Fibroblast of peridontal ligament (primary cell): ENCODE results near the gene HNRNPA0.
"Not testable (repeated sequence)": the region's sequence is repeated elsewhere in the genome, so short reads cannot be mapped to it uniquely, and the experiment has no call there.

Experiments
- DNase-seq: peaks from one replicate; pipeline ENCODE4 v3.0.0-alpha.2; 2010; ENCODE audit errors: extremely low read depth

HNRNPA0 gene

GRCh38 chr5:137754188-137754960 lies at the start of gene HNRNPA0:
TSS of gene HNRNPA0 (minus strand) at chr5:137754363. CDS start at chr5:137754066, 297 bp downstream.
- peak; percentile 97 for DNase-seq

DNA sequence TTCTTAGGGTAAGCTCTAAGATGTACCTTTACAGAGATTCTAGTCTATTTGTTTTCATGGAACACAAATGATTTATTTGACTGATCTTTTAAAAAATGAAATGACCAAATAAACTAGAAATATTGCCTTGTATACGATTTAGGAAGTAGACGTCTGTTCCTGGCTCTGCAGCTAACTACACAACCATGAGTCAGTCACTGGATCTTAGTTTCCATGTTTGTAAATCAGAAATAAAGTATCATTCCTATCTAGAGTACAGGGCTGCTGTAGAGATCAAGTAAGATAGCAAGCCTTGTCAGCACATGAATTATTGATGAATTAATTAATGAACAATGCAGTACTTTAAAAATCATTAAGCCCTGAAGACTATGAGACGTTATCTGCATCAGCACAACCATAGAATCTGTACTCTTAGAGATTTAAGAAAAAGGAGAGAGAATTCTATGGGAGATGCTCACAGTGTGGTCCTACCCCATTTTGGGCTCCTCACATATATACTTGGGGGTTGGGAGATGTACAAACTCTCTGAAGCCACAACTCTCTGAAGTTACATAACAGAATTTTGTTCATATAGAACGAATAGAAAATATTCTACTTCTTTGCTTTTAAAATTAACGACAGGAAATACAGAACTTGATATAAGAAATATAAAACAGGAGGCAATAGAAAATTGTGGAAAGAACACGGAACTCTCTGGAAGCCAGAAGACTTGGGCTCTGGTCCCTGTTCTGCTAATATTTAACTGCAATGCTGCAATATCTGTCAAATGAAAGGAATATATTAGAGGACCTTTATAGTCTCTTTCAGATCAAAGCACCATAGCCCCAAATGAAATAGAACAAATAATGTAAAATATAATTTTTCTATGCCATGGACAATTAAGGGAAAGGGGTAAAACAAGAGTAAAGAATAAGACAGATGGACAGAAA lies 48.4 kb upstream of the HNRNPA0 start:
- DNase-seq: no peak

GRCh38 chr5:137800700-137801411 lies 46.7 kb upstream of the HNRNPA0 start:
- no peak for DNase-seq

GRCh38 chr5:137796279-137796678 lies 42.1 kb upstream of the HNRNPA0 start:
- no peak for DNase-seq

DNA sequence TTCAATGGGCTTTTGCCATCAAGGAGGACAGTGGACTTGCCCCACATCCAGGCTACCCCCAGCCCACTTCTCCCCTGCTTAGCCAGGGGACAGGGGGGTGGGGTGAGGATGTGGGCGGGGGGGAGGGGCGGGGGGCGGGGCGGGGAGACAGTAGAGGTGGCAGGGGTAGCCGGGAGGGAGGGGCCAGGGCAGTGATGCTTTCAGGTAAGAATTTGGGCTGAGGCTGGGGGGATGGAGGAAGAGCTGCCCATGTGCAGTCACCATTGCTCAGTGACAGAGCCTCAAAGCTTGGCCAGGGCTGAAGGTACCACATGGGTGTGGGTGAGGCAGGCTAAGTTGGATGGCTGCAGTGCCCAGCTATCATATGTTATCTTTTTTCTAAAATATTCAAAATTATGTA lies 40.7 kb upstream of the HNRNPA0 start:
- DNase-seq: no peak

DNA sequence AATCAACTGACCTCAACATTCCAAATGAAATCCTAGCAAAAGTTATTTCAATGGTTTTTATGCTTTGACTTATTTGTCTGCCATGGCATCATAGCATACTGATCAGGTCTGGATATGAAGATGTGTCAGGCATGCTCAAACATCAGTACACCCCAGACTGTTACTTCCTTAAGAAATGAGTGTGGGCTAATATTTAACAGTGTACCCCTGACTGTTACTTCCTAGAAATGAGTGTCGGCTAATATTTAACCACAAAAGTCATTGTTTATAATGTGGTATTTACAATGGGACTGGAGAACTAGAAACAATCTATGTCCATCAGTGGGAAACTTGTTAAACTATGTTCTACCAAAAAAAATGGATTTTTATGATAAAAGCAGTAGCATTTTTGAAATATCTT lies 38.1 kb upstream of the HNRNPA0 start:
- DNase-seq: no peak

DNA sequence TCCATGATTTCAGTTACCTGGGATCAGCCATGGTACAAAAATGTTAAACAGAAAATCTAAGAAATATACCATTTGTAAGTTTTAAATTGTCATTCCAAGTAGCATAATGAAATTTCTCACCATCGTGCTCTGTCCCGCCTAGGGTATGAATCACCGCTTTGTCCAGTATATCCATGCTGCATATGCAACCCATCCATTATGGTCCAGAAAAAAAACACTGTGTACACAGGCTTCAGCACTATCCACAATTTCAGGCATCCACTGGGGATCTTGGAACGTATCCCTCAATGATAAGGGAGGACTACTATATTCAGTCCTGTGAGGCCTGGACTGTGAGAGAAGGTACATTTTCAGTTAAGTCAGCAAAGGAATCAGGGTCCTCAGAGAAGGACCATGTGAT lies 37.6 kb upstream of the HNRNPA0 start:
- DNase-seq: no peak

- DNase-seq: no peak
These were observed 37.2 kb upstream of the HNRNPA0 start for GRCh38 chr5:137791387-137791786.

DNA sequence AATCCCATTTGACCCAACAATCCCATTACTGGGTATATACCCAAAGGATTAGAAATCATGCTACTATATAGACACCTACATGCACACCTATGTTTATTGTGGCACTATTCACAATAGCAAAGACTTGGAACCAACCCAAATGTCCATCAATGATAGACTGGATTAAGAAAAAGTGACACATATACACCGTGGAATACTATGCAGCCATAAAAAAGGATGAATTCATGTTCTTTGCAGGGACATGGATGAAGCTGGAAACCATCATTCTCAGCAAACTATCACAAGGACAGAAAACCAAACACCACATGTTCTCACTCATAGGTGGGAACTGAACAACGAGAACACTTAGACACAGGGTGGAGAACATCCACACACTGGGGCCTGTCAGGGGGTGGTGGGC lies 34.4 kb upstream of the HNRNPA0 start:
- DNase-seq: not testable (repeated sequence)

GRCh38 chr5:137782984-137783536 lies 28.9 kb upstream of the HNRNPA0 start:
- no peak for DNase-seq

- no peak for DNase-seq
These were observed 27.9 kb upstream of the HNRNPA0 start for GRCh38 chr5:137782055-137782454.

- peak; percentile 66 for DNase-seq
These were observed 24.8 kb upstream of the HNRNPA0 start for GRCh38 chr5:137778772-137779564.

DNA sequence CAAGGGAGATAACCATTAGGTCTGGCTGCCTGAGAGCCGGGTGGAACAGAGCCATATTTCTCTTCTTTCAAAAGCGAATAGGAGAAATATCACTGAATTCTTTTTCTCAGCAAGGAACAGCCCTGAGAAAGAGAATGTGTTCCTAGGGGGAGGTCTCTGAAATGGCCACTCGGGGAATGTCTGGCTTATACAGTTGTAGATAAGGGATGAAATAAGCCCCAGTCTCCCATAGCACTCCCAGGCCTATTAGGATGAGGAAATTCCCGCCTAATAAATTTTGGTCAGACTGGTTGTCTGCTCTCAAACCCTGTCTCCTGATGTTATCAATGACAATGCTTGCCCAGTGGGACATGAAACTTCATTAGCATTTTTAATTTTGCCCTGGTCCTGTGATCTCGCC lies 13.8 kb upstream of the HNRNPA0 start:
- not testable (repeated sequence) for DNase-seq

DNA sequence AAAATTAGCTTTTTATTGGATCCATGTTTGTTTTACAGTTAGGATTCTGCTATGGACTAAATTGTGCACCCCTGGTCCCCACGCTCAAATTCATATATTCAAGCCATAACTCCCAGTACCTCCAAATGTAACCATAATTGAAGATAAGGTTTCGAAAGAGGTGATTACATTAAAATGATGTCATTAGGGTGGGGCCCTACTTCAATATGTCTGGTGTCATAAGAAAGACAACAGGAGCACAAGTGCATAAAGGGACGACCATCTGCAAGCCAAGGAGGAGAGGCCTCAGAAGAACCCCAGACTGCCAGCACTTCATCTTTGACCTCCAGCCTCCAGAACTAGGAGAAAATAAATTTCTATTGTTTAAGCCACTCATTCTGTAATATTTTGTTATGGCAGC lies 7.4 kb upstream of the HNRNPA0 start:
- DNase-seq: no peak

- no peak for DNase-seq
These were observed 6.8 kb upstream of the HNRNPA0 start for GRCh38 chr5:137760719-137761516.

GRCh38 chr5:137760294-137760693 lies 6.1 kb upstream of the HNRNPA0 start:
- DNase-seq: no peak

DNA sequence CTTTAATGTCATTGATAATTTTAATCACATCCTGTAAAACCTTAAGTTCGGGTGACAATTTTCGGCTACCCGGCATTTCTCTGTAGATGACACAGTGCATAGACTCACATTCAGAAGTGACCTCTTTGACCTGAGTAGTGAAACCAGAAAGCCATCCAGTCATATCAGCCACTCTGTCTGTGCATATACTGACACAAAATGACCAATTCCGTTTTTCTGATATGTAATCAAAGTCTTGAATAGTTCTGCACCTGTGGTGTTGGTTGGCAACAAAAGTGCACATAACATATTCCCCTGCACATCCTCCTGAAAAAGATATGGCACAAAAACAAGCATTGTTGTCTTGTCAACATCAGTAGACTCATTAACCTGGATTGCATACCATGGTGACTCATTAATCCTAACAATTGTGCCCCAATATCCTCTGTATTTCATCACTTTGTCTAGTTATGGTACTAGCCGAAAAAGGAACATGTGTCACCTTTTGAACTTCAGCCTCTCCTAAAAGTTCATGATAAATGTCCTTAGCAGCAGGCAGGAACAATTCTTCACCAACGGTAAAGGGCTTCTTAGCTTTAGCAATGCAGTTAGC lies 4.6 kb upstream of the HNRNPA0 start:
- no peak for DNase-seq

DNA sequence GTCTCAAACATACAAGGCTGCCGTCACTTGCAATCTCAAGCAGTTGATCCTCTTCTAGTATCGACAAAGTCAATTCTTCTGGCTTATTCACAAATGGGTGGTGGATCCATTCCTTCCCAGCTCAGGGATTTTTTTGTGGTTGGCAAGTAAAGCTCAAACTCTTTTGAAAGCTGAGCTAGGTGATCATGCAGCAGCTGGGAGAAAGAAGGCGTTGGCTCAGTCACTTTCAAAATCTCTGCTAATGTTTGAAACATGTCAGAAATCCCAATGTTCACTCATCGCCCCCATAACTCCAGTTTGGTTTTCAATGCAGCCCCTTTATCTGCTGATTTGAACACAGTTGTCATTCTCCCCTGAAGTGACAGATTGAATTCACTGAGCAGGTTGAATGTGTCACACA lies 4.0 kb upstream of the HNRNPA0 start:
- no peak for DNase-seq

DNA sequence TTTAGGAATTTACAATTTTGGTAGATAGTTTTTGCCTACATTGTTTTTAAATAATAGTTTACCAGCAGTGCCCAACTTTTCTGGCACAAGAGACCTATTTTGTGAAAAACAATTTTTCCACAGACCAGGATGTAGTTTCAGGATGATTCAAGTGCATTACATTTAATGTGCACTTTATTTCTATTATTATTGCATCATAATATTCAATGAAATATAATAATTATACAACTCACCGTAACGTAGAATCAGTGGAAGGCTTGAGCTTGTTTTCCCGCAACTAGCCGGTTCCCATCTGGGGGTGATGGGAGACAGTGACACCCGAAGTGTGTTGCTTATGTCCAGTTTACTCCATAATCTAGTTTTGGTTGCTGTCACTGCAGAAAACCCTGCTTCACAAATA lies 3.5 kb upstream of the HNRNPA0 start:
- no peak for DNase-seq
